K562 (cell line): ENCODE results near the gene ARHGAP9. TPM values are rescaled to one million over a fixed set of nuclear protein-coding genes. Genes with fewer than 3 reads are reported as not detected.
A peak's percentile ranks its signal among the peaks of the same experiment; 100 is the strongest.

ENCODE experiments used
- KLF10 ChIP-seq: fragments of 250-450 bp; sonication (Bioruptor Pico); IDR thresholded peaks from 2 replicates; pipeline ENCODE4 v1.6.1; 2021; ENCODE audit warnings: matching md5 sums
- L3MBTL2 ChIP-seq: fragments of 450-650 bp; IDR thresholded peaks from 2 replicates; pipeline ENCODE4 v1.6.1; 2016; ENCODE audit warnings: mild to moderate bottlenecking, moderate library complexity
- MXI1 ChIP-seq: IDR thresholded peaks from 2 replicates; pipeline ENCODE4 v1.6.1; 2011; ENCODE audit warnings: low read depth, mild to moderate bottlenecking, improper control_type of control experiment, low read length
- NKRF ChIP-seq: fragments of 450-650 bp; IDR thresholded peaks from 2 replicates; pipeline ENCODE4 v1.6.1; 2016; ENCODE audit warnings: borderline replicate concordance
- ZBTB8A ChIP-seq: fragments of 450-650 bp; IDR thresholded peaks from 2 replicates; pipeline ENCODE4 v1.6.1; 2018; ENCODE audit warnings: mild to moderate bottlenecking, moderate library complexity; ENCODE audit not compliant: partially characterized antibody
- ZNF24 ChIP-seq: fragments of 450-650 bp; IDR thresholded peaks from 2 replicates; pipeline ENCODE4 v1.6.1; 2016
- ZNF263 ChIP-seq: sonication (generic); formaldehyde crosslinking; IDR thresholded peaks from 2 replicates; pipeline ENCODE4 v1.8.0; 2022; ENCODE audit warnings: mild to moderate bottlenecking, missing genetic modification reagents, borderline replicate concordance
- ZNF740 ChIP-seq, 3 experiments: fragments of 200-800 bp in 1 of 3; sonication (Bioruptor generic) in 1 of 3; sonication (generic) in 1 of 3; formaldehyde crosslinking in 1 of 3; IDR thresholded peaks; 2 replicates each; pipeline versions ENCODE4 v1.6.1 to v1.8.0; 2016 to 2022; ENCODE audit warnings: mild to moderate bottlenecking in 2 of 3, missing compliant biosample characterization in 2 of 3, missing genetic modification characterization in 2 of 3, missing genetic modification reagents in 1 of 3
- polyA plus RNA-seq, 8 experiments: library from polyadenylated mRNA; depleted of rRNA in 4 of 8; stranded (reverse) in 5 of 8; unstranded in 3 of 8; fragments of >200 nt; fragmentation: Nextera tagmentation in 2 of 8; fragmentation: Illumina TruSeq in 1 of 8; extraction: Ambion mirVana in 2 of 8; extraction: Trizol in 1 of 8; gene quantifications; 2 replicates each; pipeline versions ENCODE4 v1.2.1 to v1.2.3, GENCODE V29; 2011 to 2014; ENCODE audit warnings: inconsistent platforms in 1 of 8, missing spikeins in 1 of 8
- total RNA-seq, 7 experiments: library from RNA; depleted of rRNA in 6 of 7; stranded (reverse); fragments of >200 nt in 6 of 7; fragmentation: Illumina TruSeq in 2 of 7; extraction: Trizol in 2 of 7; gene quantifications; 2 replicates each; pipeline versions ENCODE4 v1.2.1 to v1.2.3, GENCODE V29; 2011 to 2021; ENCODE audit warnings: low replicate concordance in 1 of 7
- TF ChIP-seq, protein P1 (sequence below): fragments of 200-800 bp; sonication (Bioruptor generic); IDR thresholded peaks from 2 replicates; pipeline ENCODE4 v1.6.1; 2016; ENCODE audit warnings: missing genetic modification characterization, missing compliant biosample characterization
- TF ChIP-seq, protein P2 (sequence below): fragments of 250-450 bp; sonication (Bioruptor Pico); IDR thresholded peaks from 2 replicates; pipeline ENCODE4 v1.4.0; 2020

The ARHGAP9 gene
- total and polyA plus RNA-seq, 9 of the 15 experiments (the other 6 are each of a cell fraction or from before 2014, with no cell fraction given), result 1.5 to 10.2 (median 5.1) TPM

DNA sequence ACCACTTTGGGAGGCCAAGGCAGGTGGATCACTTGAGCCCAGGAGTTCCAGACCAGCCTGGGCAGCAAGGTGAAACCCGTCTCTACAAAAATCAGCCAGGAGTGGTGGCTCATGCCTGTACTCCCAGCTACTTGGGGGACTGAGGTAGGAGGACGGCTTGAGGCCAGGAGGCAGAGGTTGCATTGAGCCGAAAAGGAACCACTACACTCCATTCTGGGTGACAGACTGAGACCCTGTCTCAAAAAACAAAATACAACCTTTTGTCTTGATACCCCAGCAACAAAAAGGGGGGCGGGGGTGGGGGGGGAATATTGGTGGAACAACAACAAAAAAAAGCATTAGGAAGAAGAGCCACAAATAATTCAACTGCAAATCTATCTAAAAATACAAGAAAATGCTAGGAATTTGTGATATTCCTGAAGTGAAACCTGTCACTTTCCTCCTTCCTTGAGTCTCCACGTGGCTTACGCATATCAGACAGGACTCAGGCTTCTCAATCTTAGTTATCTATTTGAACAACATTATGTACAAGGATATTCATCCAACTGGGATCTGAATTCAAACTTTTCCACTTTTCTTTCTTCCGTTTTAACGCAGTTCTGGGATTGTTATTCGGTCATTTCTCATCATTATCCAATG is 50.1 kb downstream of the ARHGAP9 start (continued):
- TF ChIP-seq, protein P1, sequence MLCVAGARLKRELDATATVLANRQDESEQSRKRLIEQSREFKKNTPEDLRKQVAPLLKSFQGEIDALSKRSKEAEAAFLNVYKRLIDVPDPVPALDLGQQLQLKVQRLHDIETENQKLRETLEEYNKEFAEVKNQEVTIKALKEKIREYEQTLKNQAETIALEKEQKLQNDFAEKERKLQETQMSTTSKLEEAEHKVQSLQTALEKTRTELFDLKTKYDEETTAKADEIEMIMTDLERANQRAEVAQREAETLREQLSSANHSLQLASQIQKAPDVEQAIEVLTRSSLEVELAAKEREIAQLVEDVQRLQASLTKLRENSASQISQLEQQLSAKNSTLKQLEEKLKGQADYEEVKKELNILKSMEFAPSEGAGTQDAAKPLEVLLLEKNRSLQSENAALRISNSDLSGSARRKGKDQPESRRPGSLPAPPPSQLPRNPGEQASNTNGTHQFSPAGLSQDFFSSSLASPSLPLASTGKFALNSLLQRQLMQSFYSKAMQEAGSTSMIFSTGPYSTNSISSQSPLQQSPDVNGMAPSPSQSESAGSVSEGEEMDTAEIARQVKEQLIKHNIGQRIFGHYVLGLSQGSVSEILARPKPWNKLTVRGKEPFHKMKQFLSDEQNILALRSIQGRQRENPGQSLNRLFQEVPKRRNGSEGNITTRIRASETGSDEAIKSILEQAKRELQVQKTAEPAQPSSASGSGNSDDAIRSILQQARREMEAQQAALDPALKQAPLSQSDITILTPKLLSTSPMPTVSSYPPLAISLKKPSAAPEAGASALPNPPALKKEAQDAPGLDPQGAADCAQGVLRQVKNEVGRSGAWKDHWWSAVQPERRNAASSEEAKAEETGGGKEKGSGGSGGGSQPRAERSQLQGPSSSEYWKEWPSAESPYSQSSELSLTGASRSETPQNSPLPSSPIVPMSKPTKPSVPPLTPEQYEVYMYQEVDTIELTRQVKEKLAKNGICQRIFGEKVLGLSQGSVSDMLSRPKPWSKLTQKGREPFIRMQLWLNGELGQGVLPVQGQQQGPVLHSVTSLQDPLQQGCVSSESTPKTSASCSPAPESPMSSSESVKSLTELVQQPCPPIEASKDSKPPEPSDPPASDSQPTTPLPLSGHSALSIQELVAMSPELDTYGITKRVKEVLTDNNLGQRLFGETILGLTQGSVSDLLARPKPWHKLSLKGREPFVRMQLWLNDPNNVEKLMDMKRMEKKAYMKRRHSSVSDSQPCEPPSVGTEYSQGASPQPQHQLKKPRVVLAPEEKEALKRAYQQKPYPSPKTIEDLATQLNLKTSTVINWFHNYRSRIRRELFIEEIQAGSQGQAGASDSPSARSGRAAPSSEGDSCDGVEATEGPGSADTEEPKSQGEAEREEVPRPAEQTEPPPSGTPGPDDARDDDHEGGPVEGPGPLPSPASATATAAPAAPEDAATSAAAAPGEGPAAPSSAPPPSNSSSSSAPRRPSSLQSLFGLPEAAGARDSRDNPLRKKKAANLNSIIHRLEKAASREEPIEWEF (CRISPR knock-in tag), result peak; percentile 29; the same call in 1 of the 2 replicates
- TF ChIP-seq ZBTB8A (no peak), NKRF (peak; percentile 65; the same call in 1 of the 2 replicates), ZNF263 (peak; percentile 24; the same call in 1 of the 2 replicates), MXI1 (peak; percentile 77; the same call in 1 of the 2 replicates), L3MBTL2 (peak; percentile 55; the same call in 1 of the 2 replicates), ZNF24 (no peak), KLF10 (no peak), ZNF740 (CRISPR knock-in tag; IDR thresholded peaks at IDR 0.05) (peak; percentile 76; the same call in 1 of the 2 replicates), ZNF740 (tag; IDR thresholded peaks at IDR 0.05) (0 out of 4 replicates have a peak, but pooled peaks of 1 of the 2 experiments have one; percentile 44)
- TF ChIP-seq, protein P2, sequence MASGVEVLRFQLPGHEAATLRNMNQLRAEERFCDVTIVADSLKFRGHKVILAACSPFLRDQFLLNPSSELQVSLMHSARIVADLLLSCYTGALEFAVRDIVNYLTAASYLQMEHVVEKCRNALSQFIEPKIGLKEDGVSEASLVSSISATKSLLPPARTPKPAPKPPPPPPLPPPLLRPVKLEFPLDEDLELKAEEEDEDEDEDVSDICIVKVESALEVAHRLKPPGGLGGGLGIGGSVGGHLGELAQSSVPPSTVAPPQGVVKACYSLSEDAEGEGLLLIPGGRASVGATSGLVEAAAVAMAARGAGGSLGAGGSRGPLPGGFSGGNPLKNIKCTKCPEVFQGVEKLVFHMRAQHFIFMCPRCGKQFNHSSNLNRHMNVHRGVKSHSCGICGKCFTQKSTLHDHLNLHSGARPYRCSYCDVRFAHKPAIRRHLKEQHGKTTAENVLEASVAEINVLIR, result no peak
